Loucy (cell line): ENCODE results near the gene ITSN2.

Experiments
- H2AFZ ChIP-seq: fragments of 200-600 bp; sonication (generic); 2 replicates; pipeline ENCODE4 v1.6.0; 2016; ENCODE audit warnings: antibody characterized with exemption, mild to moderate bottlenecking, low read length, moderate library complexity
- H3F3A ChIP-seq: fragments of 200-600 bp; 2 replicates; pipeline ENCODE4 v1.6.0; 2016; ENCODE audit warnings: antibody characterized with exemption, low read depth, mild to moderate bottlenecking
- H3K27me3 ChIP-seq: fragments of 200-600 bp; sonication (generic); 2 replicates; pipeline ENCODE4 v1.6.1; 2014; ENCODE audit warnings: low read length, mild to moderate bottlenecking; ENCODE audit not compliant: insufficient read depth, poor library complexity, severe bottlenecking
- H3K36me3 ChIP-seq: fragments of 200-600 bp; sonication (generic); 2 replicates; pipeline ENCODE4 v1.6.1; 2016; ENCODE audit warnings: low read length; ENCODE audit not compliant: insufficient read depth
- H3K4me1 ChIP-seq: fragments of 200-600 bp; sonication (generic); 2 replicates; pipeline ENCODE4 v1.5.1; 2014; ENCODE audit warnings: low read length, mild to moderate bottlenecking; ENCODE audit not compliant: insufficient read depth, poor library complexity, severe bottlenecking
- H3K4me2 ChIP-seq: fragments of 200-600 bp; sonication (generic); 2 replicates; pipeline ENCODE4 v1.6.0; 2014; ENCODE audit warnings: antibody characterized with exemption, low read length, low read depth, mild to moderate bottlenecking; ENCODE audit not compliant: poor library complexity, severe bottlenecking
- H3K4me3 ChIP-seq: fragments of 200-600 bp; sonication (generic); 2 replicates; pipeline ENCODE4 v1.5.1; 2014; ENCODE audit warnings: low read length, mild to moderate bottlenecking, mixed read lengths; ENCODE audit not compliant: poor library complexity, severe bottlenecking
- H3K79me2 ChIP-seq: fragments of 200-600 bp; sonication (generic); 2 replicates; pipeline ENCODE4 v1.6.1; 2014; ENCODE audit warnings: low read length; ENCODE audit not compliant: insufficient read depth
- H3K9ac ChIP-seq: fragments of 200-600 bp; sonication (generic); 2 replicates; pipeline ENCODE4 v1.6.0; 2014; ENCODE audit warnings: mild to moderate bottlenecking, low read depth, low read length, moderate library complexity; ENCODE audit not compliant: poor library complexity, severe bottlenecking
- H3K9me2 ChIP-seq: fragments of 200-600 bp; sonication (generic); replicated peaks from 2 replicates; pipeline ENCODE4 v1.6.1; 2016; ENCODE audit warnings: low read depth, low read length, mixed read lengths
- H3K9me3 ChIP-seq: fragments of 200-600 bp; sonication (generic); 2 replicates; pipeline ENCODE4 v1.6.1; 2014; ENCODE audit warnings: mild to moderate bottlenecking, antibody characterized with exemption, low read length, low read depth; ENCODE audit not compliant: insufficient read depth
- H4K20me1 ChIP-seq: fragments of 200-600 bp; sonication (generic); 2 replicates; pipeline ENCODE4 v1.6.0; 2014; ENCODE audit warnings: antibody characterized with exemption, low read length, mild to moderate bottlenecking; ENCODE audit not compliant: insufficient read depth, poor library complexity, severe bottlenecking
- CTCF ChIP-seq: fragments of 200-600 bp; sonication (generic); conservative IDR thresholded peaks from 2 replicates; pipeline ENCODE4 v1.5.1; 2014; ENCODE audit warnings: mild to moderate bottlenecking, antibody characterized with exemption, low read length
- EZH2phosphoT487 ChIP-seq: fragments of 200-600 bp; IDR thresholded peaks from 2 replicates; pipeline ENCODE4 v1.6.1; 2018; ENCODE audit warnings: antibody characterized with exemption, mild to moderate bottlenecking, moderate library complexity, borderline replicate concordance

ITSN2 gene

GRCh38 chr2:24163601-24164000 is 196.7 kb downstream of the ITSN2 start:
- H3F3A ChIP-seq = no peaks in the 10 kb centered on the region
- no peaks in the 10 kb centered on the region for H3K36me3 ChIP-seq
- H3K9ac ChIP-seq = no peak overlapping the region
- H3K4me3 ChIP-seq = no peak overlapping the region
- no peaks in the 10 kb centered on the region for H3K9me3 ChIP-seq
- TF ChIP-seq EZH2phosphoT487 (no peak), CTCF (no peak)
- no peaks in the 10 kb centered on the region for H3K27me3 ChIP-seq
- H3K79me2 ChIP-seq = no peaks in the 10 kb centered on the region
- H2AFZ ChIP-seq = peak overlapping the region; percentile 24
- no peak overlapping the region for H3K4me2 ChIP-seq
- no peaks in the 10 kb centered on the region for H3K4me1 ChIP-seq
- no peaks in the 10 kb centered on the region for H3K9me2 ChIP-seq
- H4K20me1 ChIP-seq = no peaks in the 10 kb centered on the region

GRCh38 chr2:24163186-24163585 is 197.2 kb downstream of the ITSN2 start:
- TF ChIP-seq CTCF (no peak), EZH2phosphoT487 (no peak)
- H3K79me2 ChIP-seq = no peaks in the 10 kb centered on the region
- H3K9me2 ChIP-seq = no peaks in the 10 kb centered on the region
- no peaks in the 10 kb centered on the region for H3K36me3 ChIP-seq
- H3K27me3 ChIP-seq = no peaks in the 10 kb centered on the region
- H3K4me1 ChIP-seq = no peaks in the 10 kb centered on the region
- H3K9me3 ChIP-seq = no peaks in the 10 kb centered on the region
- H3K4me2 ChIP-seq = no peak overlapping the region
- H3F3A ChIP-seq = no peaks in the 10 kb centered on the region
- H4K20me1 ChIP-seq = no peaks in the 10 kb centered on the region
- H3K4me3 ChIP-seq = no peak overlapping the region
- no peak overlapping the region; the same call in 1 of the 2 replicates for H2AFZ ChIP-seq
- no peak overlapping the region for H3K9ac ChIP-seq

- Histone ChIP-seq H3K4me1 (no peaks in the 10 kb centered on the region), H3K79me2 (no peaks in the 10 kb centered on the region), H3K9ac (no peak overlapping the region), H3K4me3 (no peak overlapping the region), H3K4me2 (no peak overlapping the region), H3K9me3 (no peaks in the 10 kb centered on the region), H4K20me1 (no peaks in the 10 kb centered on the region), H3K36me3 (no peaks in the 10 kb centered on the region), H2AFZ (no peak overlapping the region), H3K27me3 (no peaks in the 10 kb centered on the region), H3K9me2 (no peaks in the 10 kb centered on the region), H3F3A (no peaks in the 10 kb centered on the region)
- TF ChIP-seq CTCF (no peak), EZH2phosphoT487 (no peak)
These were observed 197.8 kb downstream of the ITSN2 start for GRCh38 chr2:24162494-24162893.
